Peyer's patch (tissue), 4 donors: ENCODE results near the gene DKKL1. TPM values are rescaled to one million over a fixed set of nuclear protein-coding genes. Genes with fewer than 3 reads are reported as not detected.
"Not testable (repeated sequence)": the region's sequence is repeated elsewhere in the genome, so short reads cannot be mapped to it uniquely, and the experiment has no call there.

Experiments used
- DNase-seq, 3 donors: peaks; one replicate each; pipeline ENCODE4 v3.0.0-alpha.2; 2017 to 2019
- H3K27ac ChIP-seq, 4 donors: fragments of 200-600 bp; sonication (generic); one replicate each; pipeline ENCODE4 v1.5.1; 2016 to 2019
- H3K27me3 ChIP-seq, 2 donors: fragments of 200-600 bp; sonication (generic); one replicate each; pipeline ENCODE4 v1.5.1; 2019
- H3K36me3 ChIP-seq, 3 donors: fragments of 200-600 bp; sonication (generic); one replicate each; pipeline ENCODE4 v1.5.1; 2016 to 2019
- H3K4me1 ChIP-seq, 4 donors: fragments of 200-600 bp; sonication (generic); one replicate each; pipeline ENCODE4 v1.5.1; 2016 to 2019
- H3K4me3 ChIP-seq, 4 donors: fragments of 200-600 bp; sonication (generic); 1 replicate in 3 of 4; 2 replicates in 1 of 4; pipeline ENCODE4 v1.5.1; 2016 to 2019; ENCODE audit warnings: mild to moderate bottlenecking in 1 of 4
- H3K9me3 ChIP-seq, 4 donors: fragments of 200-600 bp; sonication (generic); one replicate each; pipeline ENCODE4 v1.5.1; 2016 to 2019; ENCODE audit warnings: mild to moderate bottlenecking in 1 of 4
- CTCF ChIP-seq, 6 experiments: fragments of 450-650 bp in 4 of 6; fragments of 200-600 bp in 2 of 6; sonication (generic) in 1 of 6; IDR thresholded peaks; one replicate each; pipeline ENCODE4 v1.5.1; 2017 to 2019; ENCODE audit warnings: antibody characterized with exemption in 6 of 6, mild to moderate bottlenecking in 3 of 6, moderate library complexity in 1 of 6
- POLR2A ChIP-seq, 2 donors: fragments of 450-650 bp; IDR thresholded peaks; one replicate each; pipeline ENCODE4 v1.5.1; 2017; ENCODE audit warnings: antibody characterized with exemption in 2 of 2, mild to moderate bottlenecking in 2 of 2, moderate library complexity in 2 of 2
- total RNA-seq, 4 donors: library from RNA; depleted of rRNA; stranded (reverse); fragments of >200 nt; gene quantifications; one replicate each; pipeline ENCODE4 v1.1.0, GENCODE V29; 2016

DKKL1 gene
- total RNA-seq, 4 donors from 2014 or later: not detected

- peaks cover 0 to 15% (median 6%) of the 10 kb centered on the region in 4 donors for H3K4me1 ChIP-seq
- no peaks in the 10 kb centered on the region for H3K27me3 ChIP-seq
- no peaks in the 10 kb centered on the region for H3K36me3 ChIP-seq
- no peak for DNase-seq
- TF ChIP-seq POLR2A (IDR thresholded peaks at IDR 0.05): no peak
- TF ChIP-seq CTCF (IDR thresholded peaks at IDR 0.05): no peak
- peak overlapping the region in 3 of 4 donors; percentile 4 to 61 (median 51) for H3K4me3 ChIP-seq
- H3K9me3 ChIP-seq: no peaks in the 10 kb centered on the region
- peak overlapping the region; percentile 6 to 88 (median 79) for H3K27ac ChIP-seq
These were observed 779 bp upstream of the DKKL1 start for GRCh38 chr19:49362929-49363267.

- no peaks in the 10 kb centered on the region for H3K36me3 ChIP-seq
- H3K27ac ChIP-seq: peak overlapping the region; percentile 20 to 84 (median 34)
- peaks cover 0 to 4% (median 0%) of the 10 kb centered on the region in 4 donors for H3K9me3 ChIP-seq
- no peak for DNase-seq
- H3K4me1 ChIP-seq: peaks cover 0 to 15% (median 6%) of the 10 kb centered on the region in 4 donors
- H3K4me3 ChIP-seq: peak overlapping the region; percentile 17 to 51 (median 28)
- H3K27me3 ChIP-seq: no peaks in the 10 kb centered on the region
- TF ChIP-seq POLR2A (IDR thresholded peaks at IDR 0.05) (no peak), CTCF (IDR thresholded peaks at IDR 0.05) (no peak)
These were observed 533 bp downstream of the DKKL1 start for GRCh38 chr19:49364083-49364737.

- no peak overlapping the region for H3K27ac ChIP-seq
- no peaks in the 10 kb centered on the region for H3K27me3 ChIP-seq
- no peak for TF ChIP-seq POLR2A (IDR thresholded peaks at IDR 0.05)
- H3K4me1 ChIP-seq: peaks cover 0 to 14% (median 6%) of the 10 kb centered on the region in 4 donors
- no peak for DNase-seq
- peaks cover 0 to 4% (median 2%) of the 10 kb centered on the region in 4 donors for H3K9me3 ChIP-seq
- H3K4me3 ChIP-seq: no peak overlapping the region
- H3K36me3 ChIP-seq: no peaks in the 10 kb centered on the region
These were observed 2.4 kb downstream of the DKKL1 start for GRCh38 chr19:49366110-49366509.

- no peak for DNase-seq
- Histone ChIP-seq H3K4me1 (peaks cover 0 to 3% (median under 1%) of the 10 kb centered on the region in 4 donors), H3K9me3 (peaks cover 0 to 4% (median 2%) of the 10 kb centered on the region in 4 donors), H3K36me3 (no peaks in the 10 kb centered on the region), H3K27me3 (no peaks in the 10 kb centered on the region), H3K27ac (no peak overlapping the region), H3K4me3 (no peak overlapping the region)
- TF ChIP-seq CTCF (IDR thresholded peaks at IDR 0.05) (no peak), POLR2A (IDR thresholded peaks at IDR 0.05) (no peak)
These were observed 5.2 kb downstream of the DKKL1 start for GRCh38 chr19:49368711-49369358.

- Histone ChIP-seq H3K4me3 (no peak overlapping the region), H3K27me3 (no peaks in the 10 kb centered on the region), H3K36me3 (no peaks in the 10 kb centered on the region), H3K9me3 (peaks cover 0 to 4% (median 2%) of the 10 kb centered on the region in 4 donors), H3K4me1 (no peaks in the 10 kb centered on the region), H3K27ac (no peak overlapping the region)
- no peak for DNase-seq
- no peak for TF ChIP-seq CTCF (IDR thresholded peaks at IDR 0.05)
- TF ChIP-seq POLR2A (IDR thresholded peaks at IDR 0.05): no peak
These were observed 7.5 kb downstream of the DKKL1 start for GRCh38 chr19:49371184-49371583.

- H3K4me1 ChIP-seq, H3K27ac ChIP-seq, H3K27me3 ChIP-seq, H3K36me3 ChIP-seq, H3K4me3 ChIP-seq, H3K9me3 ChIP-seq, DNase-seq: not testable (repeated sequence)
These were observed 9.5 kb downstream of the DKKL1 start for GRCh38 chr19:49373174-49373573.
